WTC11 (cell line): ENCODE results near the gene TMEM69. TPM values are rescaled to one million over a fixed set of nuclear protein-coding genes. Genes with fewer than 3 reads are reported as not detected.
"Not testable (repeated sequence)": the region's sequence is repeated elsewhere in the genome, so short reads cannot be mapped to it uniquely, and the experiment has no call there.

Experiments used
- ATAC-seq: fragments of 200-7000 bp; cut with Tn5 transposase; 2 replicates; pipeline ENCODE4 v1.10.0; 2021; ENCODE audit warnings: mild to moderate bottlenecking, moderate library complexity
- CTCF ChIA-PET: fragments of 300-600 bp; sonication (Branson Sonifier 250); formaldehyde crosslinking; loops from one replicate; lab custom pipeline; 2021; ENCODE audit warnings: antibody characterized with exemption; lab: Charles Lee
- POLR2A ChIA-PET: fragments of 350-600 bp; sonication (Branson Sonifier 250); formaldehyde crosslinking; loops from one replicate; lab custom pipeline; 2021; ENCODE audit warnings: antibody characterized with exemption; lab: Charles Lee
- DNase-seq: peaks from one replicate; pipeline ENCODE4 v3.0.0; 2021; ENCODE audit warnings: low spot score
- H3K27ac Mint-ChIP-seq: 2 replicates; pipeline ENCODE4 v1.8.0; 2021; ENCODE audit warnings: mixed read lengths
- H3K27me3 Mint-ChIP-seq: 2 replicates; pipeline ENCODE4 v1.8.0; 2021; ENCODE audit warnings: low read depth, mild to moderate bottlenecking, moderate library complexity, mixed read lengths
- H3K36me3 Mint-ChIP-seq: 2 replicates; pipeline ENCODE4 v1.8.0; 2021; ENCODE audit warnings: mixed read lengths
- H3K4me1 Mint-ChIP-seq: 2 replicates; pipeline ENCODE4 v1.8.0; 2022; ENCODE audit warnings: mixed read lengths
- H3K4me3 Mint-ChIP-seq: 2 replicates; pipeline ENCODE4 v1.8.0; 2021; ENCODE audit warnings: mild to moderate bottlenecking, moderate library complexity, mixed read lengths
- H3K9me3 Mint-ChIP-seq: 2 replicates; pipeline ENCODE4 v1.8.0; 2021; ENCODE audit warnings: mixed read lengths
- CBFB ChIP-seq: sonication (generic); formaldehyde crosslinking; IDR thresholded peaks from 2 replicates; pipeline ENCODE4 v1.8.1; 2022; ENCODE audit warnings: mild to moderate bottlenecking, low read depth, missing genetic modification reagents
- ELF4 ChIP-seq: sonication (generic); formaldehyde crosslinking; IDR thresholded peaks from 2 replicates; pipeline ENCODE4 v1.8.1; 2022; ENCODE audit warnings: low read depth, mild to moderate bottlenecking, moderate library complexity, missing genetic modification reagents
- ERG ChIP-seq: fragments of 250-450 bp; sonication (Bioruptor Pico); IDR thresholded peaks from 2 replicates; pipeline ENCODE4 v1.8.0; 2021; ENCODE audit warnings: mild to moderate bottlenecking
- HMGA2 ChIP-seq: fragments of 250-450 bp; sonication (Bioruptor Pico); IDR thresholded peaks from 2 replicates; pipeline ENCODE4 v1.4.0; 2021; ENCODE audit warnings: mild to moderate bottlenecking, moderate library complexity
- IRF2 ChIP-seq: sonication (generic); formaldehyde crosslinking; IDR thresholded peaks from 2 replicates; pipeline ENCODE4 v1.8.0; 2022; ENCODE audit warnings: low read depth, missing genetic modification reagents, borderline replicate concordance
- JUN ChIP-seq: sonication (generic); formaldehyde crosslinking; IDR thresholded peaks from 2 replicates; pipeline ENCODE4 v1.8.0; 2023; ENCODE audit warnings: mild to moderate bottlenecking, missing genetic modification reagents
- NFE2L1 ChIP-seq: sonication (generic); formaldehyde crosslinking; IDR thresholded peaks from 2 replicates; pipeline ENCODE4 v1.8.1; 2023; ENCODE audit warnings: missing genetic modification reagents
- NR3C1 ChIP-seq: sonication (generic); formaldehyde crosslinking; conservative IDR thresholded peaks from 2 replicates; pipeline ENCODE4 v1.8.1; 2023; ENCODE audit warnings: low read depth, mild to moderate bottlenecking, missing genetic modification reagents
- PRRX2 ChIP-seq: fragments of 250-450 bp; sonication (Bioruptor Pico); IDR thresholded peaks from 2 replicates; pipeline ENCODE4 v1.8.0; 2021; ENCODE audit warnings: mild to moderate bottlenecking
- RELA ChIP-seq: sonication (generic); formaldehyde crosslinking; IDR thresholded peaks from 2 replicates; pipeline ENCODE4 v1.8.1; 2022; ENCODE audit warnings: missing genetic modification reagents, mild to moderate bottlenecking, borderline replicate concordance
- ZBTB21 ChIP-seq: sonication (generic); formaldehyde crosslinking; IDR thresholded peaks from 2 replicates; pipeline ENCODE4 v1.8.1; 2023; ENCODE audit warnings: mild to moderate bottlenecking, missing genetic modification reagents, borderline replicate concordance
- ZNF416 ChIP-seq: fragments of 250-450 bp; sonication (Bioruptor Pico); IDR thresholded peaks from 2 replicates; pipeline ENCODE4 v1.9.0; 2021; ENCODE audit warnings: mild to moderate bottlenecking, inconsistent platforms
- ZSCAN18 ChIP-seq: fragments of 250-450 bp; sonication (Bioruptor Pico); IDR thresholded peaks from 2 replicates; pipeline ENCODE4 v2.1.2; 2022; ENCODE audit warnings: mild to moderate bottlenecking, moderate library complexity
- total RNA-seq: library from RNA; stranded (reverse); gene quantifications from 3 replicates; pipeline ENCODE4 v1.2.3, GENCODE V29; 2021
- TF ChIP-seq, protein P1 (sequence below): sonication (generic); formaldehyde crosslinking; conservative IDR thresholded peaks from 2 replicates; pipeline ENCODE4 v1.8.1; 2023; ENCODE audit warnings: mild to moderate bottlenecking, low read depth, missing genetic modification reagents, moderate library complexity
- TF ChIP-seq, protein P2 (sequence below): fragments of 250-450 bp; sonication (Bioruptor Pico); conservative IDR thresholded peaks from 2 replicates; pipeline ENCODE4 v1.9.0; 2021; ENCODE audit warnings: mild to moderate bottlenecking
- TF ChIP-seq, protein P3 (sequence below): sonication (generic); formaldehyde crosslinking; IDR thresholded peaks from 2 replicates; pipeline ENCODE4 v1.8.1; 2023; ENCODE audit warnings: mild to moderate bottlenecking, missing genetic modification reagents
- TF ChIP-seq, protein P4 (sequence below): sonication (generic); formaldehyde crosslinking; IDR thresholded peaks from 2 replicates; pipeline ENCODE4 v1.8.0; 2023; ENCODE audit warnings: missing genetic modification reagents

TMEM69 gene
- total RNA-seq, 1 experiment from 2014 or later = 44.9 TPM

DNA sequence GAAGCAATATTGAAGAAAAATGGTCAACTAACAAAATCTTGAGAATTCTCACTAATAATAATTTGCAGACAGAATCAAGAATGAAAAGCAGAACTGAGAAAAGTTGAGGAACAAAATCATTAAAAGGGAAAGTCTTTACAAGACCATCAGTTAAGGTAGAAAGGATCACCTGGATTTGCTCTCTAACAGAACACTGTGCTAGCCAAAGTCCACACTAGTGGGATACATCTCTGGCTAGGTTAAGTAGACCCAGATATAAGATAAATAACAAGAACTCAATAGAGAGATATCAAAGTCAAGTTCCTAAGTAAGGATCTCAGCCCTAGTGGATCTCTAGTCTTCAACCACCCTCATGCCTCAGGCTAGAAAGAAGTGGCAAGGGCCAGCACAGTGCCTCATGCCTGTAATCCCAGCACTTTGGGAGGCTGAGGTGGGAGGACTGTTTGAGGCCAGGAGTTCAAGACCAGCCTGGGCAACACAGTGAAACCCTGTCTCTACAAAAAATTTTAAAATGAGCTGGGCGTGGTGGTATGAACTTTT, 42.9 kb downstream of the TMEM69 start:
- H3K36me3 Mint-ChIP-seq = no peaks in the 10 kb centered on the region
- H3K4me1 Mint-ChIP-seq = peaks cover 8% of the 10 kb centered on the region
- H3K27me3 Mint-ChIP-seq = no peaks in the 10 kb centered on the region
- CTCF ChIA-PET = no interaction called here
- TF ChIP-seq ZSCAN18 (CRISPR knock-in tag) (no peak), HMGA2 (CRISPR knock-in tag) (no peak), RELA (CRISPR knock-in tag) (no peak), PRRX2 (CRISPR knock-in tag) (no peak), NR3C1 (CRISPR knock-in tag) (no peak), IRF2 (CRISPR knock-in tag) (no peak), ELF4 (CRISPR knock-in tag) (no peak), NFE2L1 (no peak)
- TF ChIP-seq, protein P1, sequence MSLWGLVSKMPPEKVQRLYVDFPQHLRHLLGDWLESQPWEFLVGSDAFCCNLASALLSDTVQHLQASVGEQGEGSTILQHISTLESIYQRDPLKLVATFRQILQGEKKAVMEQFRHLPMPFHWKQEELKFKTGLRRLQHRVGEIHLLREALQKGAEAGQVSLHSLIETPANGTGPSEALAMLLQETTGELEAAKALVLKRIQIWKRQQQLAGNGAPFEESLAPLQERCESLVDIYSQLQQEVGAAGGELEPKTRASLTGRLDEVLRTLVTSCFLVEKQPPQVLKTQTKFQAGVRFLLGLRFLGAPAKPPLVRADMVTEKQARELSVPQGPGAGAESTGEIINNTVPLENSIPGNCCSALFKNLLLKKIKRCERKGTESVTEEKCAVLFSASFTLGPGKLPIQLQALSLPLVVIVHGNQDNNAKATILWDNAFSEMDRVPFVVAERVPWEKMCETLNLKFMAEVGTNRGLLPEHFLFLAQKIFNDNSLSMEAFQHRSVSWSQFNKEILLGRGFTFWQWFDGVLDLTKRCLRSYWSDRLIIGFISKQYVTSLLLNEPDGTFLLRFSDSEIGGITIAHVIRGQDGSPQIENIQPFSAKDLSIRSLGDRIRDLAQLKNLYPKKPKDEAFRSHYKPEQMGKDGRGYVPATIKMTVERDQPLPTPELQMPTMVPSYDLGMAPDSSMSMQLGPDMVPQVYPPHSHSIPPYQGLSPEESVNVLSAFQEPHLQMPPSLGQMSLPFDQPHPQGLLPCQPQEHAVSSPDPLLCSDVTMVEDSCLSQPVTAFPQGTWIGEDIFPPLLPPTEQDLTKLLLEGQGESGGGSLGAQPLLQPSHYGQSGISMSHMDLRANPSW (CRISPR knock-in tag) = no peak
- no peaks in the 10 kb centered on the region for H3K9me3 Mint-ChIP-seq
- H3K4me3 Mint-ChIP-seq = no peak overlapping the region
- H3K27ac Mint-ChIP-seq = no peak overlapping the region
- ATAC-seq (no peak), DNase-seq (no peak)
- POLR2A ChIA-PET = no interaction called here

DNA sequence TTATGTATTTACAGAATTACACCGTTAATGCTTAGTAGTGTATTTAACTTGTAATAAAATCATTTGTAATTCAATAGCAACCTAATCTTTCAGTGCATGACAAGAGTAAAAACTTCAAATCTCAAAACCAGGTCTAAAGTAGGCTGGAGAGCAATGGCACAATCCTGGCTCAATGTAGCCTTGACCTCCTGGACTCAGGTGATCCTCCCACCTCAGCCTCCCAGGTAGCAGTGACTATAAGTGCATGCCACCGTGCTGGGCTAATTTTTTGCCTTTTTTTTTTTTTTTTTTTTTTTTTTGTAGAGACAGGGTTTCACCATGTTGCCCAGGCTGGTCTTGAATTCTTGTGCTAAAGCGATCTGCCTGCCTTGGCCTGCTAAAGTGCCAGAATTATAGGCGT, 51.2 kb downstream of the TMEM69 start:
- POLR2A ChIA-PET = no interaction called here
- no peaks in the 10 kb centered on the region for H3K4me1 Mint-ChIP-seq
- ATAC-seq (no peak), DNase-seq (no peak)
- no peak for TF ChIP-seq ERG
- no peak for TF ChIP-seq ZSCAN18 (CRISPR knock-in tag)
- TF ChIP-seq, protein P2, sequence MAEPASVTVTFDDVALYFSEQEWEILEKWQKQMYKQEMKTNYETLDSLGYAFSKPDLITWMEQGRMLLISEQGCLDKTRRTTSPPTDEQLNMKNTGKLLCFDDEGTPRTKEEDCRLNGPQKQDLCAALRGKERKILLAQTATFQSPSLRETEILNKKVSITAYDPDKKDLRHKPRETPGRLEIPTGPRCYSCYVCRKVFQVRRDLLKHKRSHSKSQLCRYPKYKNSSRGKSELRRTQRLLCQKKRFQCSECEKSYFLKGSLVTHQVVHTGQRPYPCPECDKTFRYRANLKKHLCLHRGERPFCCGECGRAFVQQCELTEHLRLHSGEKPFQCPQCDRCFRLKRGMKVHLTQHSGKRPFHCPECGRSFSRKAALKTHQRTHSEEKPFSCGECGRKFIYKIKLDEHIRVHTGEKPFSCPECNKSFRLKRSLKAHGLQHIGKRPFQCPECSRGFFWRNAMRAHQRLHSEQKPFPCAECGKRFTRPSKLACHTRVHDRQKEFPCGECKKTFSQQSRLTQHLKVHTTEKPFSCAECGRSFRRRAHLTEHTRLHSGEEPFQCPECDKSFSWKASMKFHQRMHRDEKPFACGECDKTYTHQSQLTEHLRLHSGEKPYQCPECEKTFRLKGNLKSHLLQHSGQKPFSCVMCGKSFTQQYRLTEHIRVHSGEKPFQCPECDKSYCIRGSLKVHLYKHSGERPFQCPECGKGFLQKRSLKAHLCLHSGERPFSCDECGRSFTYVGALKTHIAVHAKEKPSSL (CRISPR knock-in tag) = no peak
- TF ChIP-seq CBFB (CRISPR knock-in tag) = no peak
- no peak for TF ChIP-seq ZBTB21 (CRISPR knock-in tag)
- TF ChIP-seq, protein P3, sequence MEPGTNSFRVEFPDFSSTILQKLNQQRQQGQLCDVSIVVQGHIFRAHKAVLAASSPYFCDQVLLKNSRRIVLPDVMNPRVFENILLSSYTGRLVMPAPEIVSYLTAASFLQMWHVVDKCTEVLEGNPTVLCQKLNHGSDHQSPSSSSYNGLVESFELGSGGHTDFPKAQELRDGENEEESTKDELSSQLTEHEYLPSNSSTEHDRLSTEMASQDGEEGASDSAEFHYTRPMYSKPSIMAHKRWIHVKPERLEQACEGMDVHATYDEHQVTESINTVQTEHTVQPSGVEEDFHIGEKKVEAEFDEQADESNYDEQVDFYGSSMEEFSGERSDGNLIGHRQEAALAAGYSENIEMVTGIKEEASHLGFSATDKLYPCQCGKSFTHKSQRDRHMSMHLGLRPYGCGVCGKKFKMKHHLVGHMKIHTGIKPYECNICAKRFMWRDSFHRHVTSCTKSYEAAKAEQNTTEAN (CRISPR knock-in tag) = no peak
- no peak for TF ChIP-seq JUN
- TF ChIP-seq ZNF416 = no peak
- TF ChIP-seq, protein P4, sequence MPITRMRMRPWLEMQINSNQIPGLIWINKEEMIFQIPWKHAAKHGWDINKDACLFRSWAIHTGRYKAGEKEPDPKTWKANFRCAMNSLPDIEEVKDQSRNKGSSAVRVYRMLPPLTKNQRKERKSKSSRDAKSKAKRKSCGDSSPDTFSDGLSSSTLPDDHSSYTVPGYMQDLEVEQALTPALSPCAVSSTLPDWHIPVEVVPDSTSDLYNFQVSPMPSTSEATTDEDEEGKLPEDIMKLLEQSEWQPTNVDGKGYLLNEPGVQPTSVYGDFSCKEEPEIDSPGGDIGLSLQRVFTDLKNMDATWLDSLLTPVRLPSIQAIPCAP (CRISPR knock-in tag) = no peak
- no peak overlapping the region for H3K4me3 Mint-ChIP-seq
- no peak overlapping the region for H3K27ac Mint-ChIP-seq
- CTCF ChIA-PET = no interaction called here
- peaks cover 13% of the 10 kb centered on the region for H3K9me3 Mint-ChIP-seq
- H3K36me3 Mint-ChIP-seq = peaks cover 16% of the 10 kb centered on the region
- H3K27me3 Mint-ChIP-seq = no peaks in the 10 kb centered on the region

- H3K27ac Mint-ChIP-seq, CTCF ChIA-PET, DNase-seq, POLR2A ChIA-PET, H3K4me1 Mint-ChIP-seq, ATAC-seq, H3K27me3 Mint-ChIP-seq, H3K4me3 Mint-ChIP-seq: not testable (repeated sequence)
- H3K9me3 Mint-ChIP-seq = peaks cover 13% of the 10 kb centered on the region
- H3K36me3 Mint-ChIP-seq = peaks cover 16% of the 10 kb centered on the region
Measured at GRCh38 chr1:45739641-45740156, 51.7 kb downstream of the TMEM69 start.
